HG03280 (cell line): Measurements from ENCODE around the gene SLC12A8.

Experiments
- ATAC-seq: cut with Tn5 transposase; IDR thresholded peaks from one replicate; pipeline ENCODE4 v1.9.1; 2021; ENCODE audit warnings: mild to moderate bottlenecking, moderate library complexity; ENCODE audit not compliant: unreplicated experiment

Gene SLC12A8

DNA sequence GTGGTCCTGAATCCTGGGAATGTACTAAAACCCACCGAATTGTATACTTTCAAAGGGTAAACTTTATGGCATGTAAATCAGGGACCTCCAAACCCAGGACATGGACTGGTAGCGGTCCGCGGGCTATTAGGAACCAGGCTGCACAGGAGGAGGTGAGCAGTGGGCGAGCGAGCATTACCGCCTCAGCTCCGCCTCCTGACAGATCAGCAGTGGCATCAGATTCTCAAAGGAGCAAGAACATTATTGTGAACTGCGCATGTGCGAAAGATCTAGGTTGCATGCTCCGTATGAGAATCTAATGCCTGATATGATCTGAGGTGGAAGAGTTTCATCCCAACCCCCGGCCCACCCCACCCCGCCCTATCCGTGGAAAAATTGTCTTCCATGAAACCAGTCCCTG lies 178.9 kb downstream of the SLC12A8 start:
- ATAC-seq, result no peak

GRCh38 chr3:125033135-125033534 lies 179.4 kb downstream of the SLC12A8 start:
- ATAC-seq, result no peak

DNA sequence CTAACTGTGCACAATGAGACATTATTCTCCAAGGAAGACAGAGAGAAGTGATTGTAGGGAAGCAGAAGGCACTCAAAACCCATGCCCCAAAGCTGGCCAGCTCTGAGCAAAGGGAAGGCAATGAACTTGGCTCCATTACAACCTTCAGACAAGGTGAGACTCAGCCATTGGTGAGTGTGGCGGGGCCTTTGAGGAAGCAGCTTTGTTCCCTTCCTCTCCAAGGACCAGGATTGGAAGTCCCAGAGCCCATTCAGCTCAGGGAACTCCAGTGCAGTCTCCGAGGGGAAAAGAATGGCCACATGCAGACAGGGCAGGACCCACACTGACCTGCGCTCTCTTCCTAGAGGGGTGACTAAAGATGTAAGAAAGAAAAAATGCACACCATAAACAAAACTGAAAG lies 179.9 kb downstream of the SLC12A8 start:
- no peak for ATAC-seq
